ENCODE results near the gene FBXO40. TPM values are rescaled to one million over a fixed set of nuclear protein-coding genes. Genes with fewer than 3 reads are reported as not detected.

The FBXO40 gene
- total and polyA plus RNA-seq, 9 of the 15 experiments (the other 6 are each of a cell fraction or from before 2014, with no cell fraction given) = 0.01 to 0.05 (median 0.04) TPM; not detected in 3

GRCh38 chr3:121665488-121665887 lies 72.3 kb downstream of the FBXO40 start:
- H2AFZ ChIP-seq (ENCODE audit: low read depth, low read length) = no peak overlapping the region
- H3K27me3 ChIP-seq (ENCODE audit: control insufficient read depth in 2 of 2, insufficient read depth in 2 of 2, low read length in 2 of 2) = no peaks in the 10 kb centered on the region
- H3K9me3 ChIP-seq (replicated peaks; ENCODE audit: control insufficient read depth, insufficient read depth, low read depth, low read length) = no peaks in the 10 kb centered on the region
- ChIA-PET CTCF (ENCODE audit: low intra/inter-chr PET ratio) (no interaction called here), POLR2A (interaction anchor here (0.7 kb wide), 1 partner anchor 45 kb away, joined by 3 read pairs; no protein-coding TSS in a partner anchor)
- no peak overlapping the region for H3K4me2 ChIP-seq (ENCODE audit: insufficient read depth, low read length)
- no peaks in the 10 kb centered on the region for H3K9me1 ChIP-seq (ENCODE audit: control insufficient read depth, insufficient read depth, low read length)
- no peak for ATAC-seq
- H3K9ac ChIP-seq (ENCODE audit: insufficient read depth in 1 of 2, low read depth in 2 of 2, low read length in 2 of 2) = no peak overlapping the region
- no peaks in the 10 kb centered on the region for H4K20me1 ChIP-seq (replicated peaks; ENCODE audit: control insufficient read depth, insufficient read depth, low read length)
- in situ Hi-C loops (cut with MboI) = no loop called here
- peaks cover 26% of the 10 kb centered on the region; the same call in 2 of the 3 replicates for H3K36me3 ChIP-seq (ENCODE audit: control insufficient read depth, insufficient read depth, low read length)
- no peak for FAIRE-seq
- H3K27ac ChIP-seq (ENCODE audit: extremely low read depth, low read depth, low read length) = no peak overlapping the region
- no peaks in the 10 kb centered on the region; a peak in 2 of 5 replicates for H3K4me1 ChIP-seq (replicated peaks in 1 of 2; ENCODE audit: control insufficient read depth in 2 of 2, insufficient read depth in 2 of 2, low read length in 2 of 2)
- 58% methylated on average over 2 of the region's 2 CpGs for WGBS (ENCODE audit: insufficient coverage, low coverage, missing lambda C conversion rate)
- no TSS peak for BruUV-seq (replicated peaks)
- no peak overlapping the region for H3K4me3 ChIP-seq
- intact Hi-C loops (cut with micrococcal nuclease) = no loop called here
- H3K79me2 ChIP-seq (ENCODE audit: control insufficient read depth, insufficient read depth, low read length) = no peaks in the 10 kb centered on the region
- no peak for DNase-seq (ENCODE audit: extremely low read depth in 1 of 4, low spot score in 3 of 4)
- TF ChIP-seq POU5F1 (IDR thresholded peaks at IDR 0.05; ENCODE audit: borderline replicate concordance, low read depth, low read length, partially characterized antibody) (no peak), HCFC1 (IDR thresholded peaks at IDR 0.05; ENCODE audit: low read depth, low read length) (no peak), E2F6 (IDR thresholded peaks at IDR 0.05; ENCODE audit: borderline replicate concordance in 1 of 2, extremely low read depth in 1 of 2, insufficient read depth in 1 of 2, insufficient read length in 1 of 2, low read depth in 1 of 2, low read length in 1 of 2, poor library complexity in 1 of 2, severe bottlenecking in 1 of 2) (no peak), AFF1 (IDR thresholded peaks at IDR 0.05; ENCODE audit: low read depth in 1 of 2, partially characterized antibody in 2 of 2) (no peak), THRAP3 (IDR thresholded peaks at IDR 0.05; ENCODE audit: borderline replicate concordance) (no peak), ZKSCAN8 (CRISPR knock-in tag; IDR thresholded peaks at IDR 0.05) (no peak), TSHZ1 (CRISPR knock-in tag; IDR thresholded peaks at IDR 0.05) (no peak), FOXA1 (IDR thresholded peaks at IDR 0.05; ENCODE audit: borderline replicate concordance) (no peak), HDAC2 (IDR thresholded peaks at IDR 0.05) (no peak), HSF4 (CRISPR knock-in tag; IDR thresholded peaks at IDR 0.05; ENCODE audit: borderline replicate concordance) (no peak), MEF2A (IDR thresholded peaks at IDR 0.05; ENCODE audit: control insufficient read depth, low read depth, low read length) (no peak), ZNF668 (CRISPR knock-in tag; IDR thresholded peaks at IDR 0.05) (no peak), SNAPC5 (CRISPR knock-in tag; IDR thresholded peaks at IDR 0.05) (no peak)
